ENCODE data around the gene DIO2. TPM values are rescaled to one million over a fixed set of nuclear protein-coding genes. Genes with fewer than 3 reads are reported as not detected.

The DIO2 gene
- under 1 TPM; 0.46 to 0.79 (median 0.64) TPM for polyA plus RNA-seq (ENCODE audit: insufficient read length in 4 of 4)

DNA sequence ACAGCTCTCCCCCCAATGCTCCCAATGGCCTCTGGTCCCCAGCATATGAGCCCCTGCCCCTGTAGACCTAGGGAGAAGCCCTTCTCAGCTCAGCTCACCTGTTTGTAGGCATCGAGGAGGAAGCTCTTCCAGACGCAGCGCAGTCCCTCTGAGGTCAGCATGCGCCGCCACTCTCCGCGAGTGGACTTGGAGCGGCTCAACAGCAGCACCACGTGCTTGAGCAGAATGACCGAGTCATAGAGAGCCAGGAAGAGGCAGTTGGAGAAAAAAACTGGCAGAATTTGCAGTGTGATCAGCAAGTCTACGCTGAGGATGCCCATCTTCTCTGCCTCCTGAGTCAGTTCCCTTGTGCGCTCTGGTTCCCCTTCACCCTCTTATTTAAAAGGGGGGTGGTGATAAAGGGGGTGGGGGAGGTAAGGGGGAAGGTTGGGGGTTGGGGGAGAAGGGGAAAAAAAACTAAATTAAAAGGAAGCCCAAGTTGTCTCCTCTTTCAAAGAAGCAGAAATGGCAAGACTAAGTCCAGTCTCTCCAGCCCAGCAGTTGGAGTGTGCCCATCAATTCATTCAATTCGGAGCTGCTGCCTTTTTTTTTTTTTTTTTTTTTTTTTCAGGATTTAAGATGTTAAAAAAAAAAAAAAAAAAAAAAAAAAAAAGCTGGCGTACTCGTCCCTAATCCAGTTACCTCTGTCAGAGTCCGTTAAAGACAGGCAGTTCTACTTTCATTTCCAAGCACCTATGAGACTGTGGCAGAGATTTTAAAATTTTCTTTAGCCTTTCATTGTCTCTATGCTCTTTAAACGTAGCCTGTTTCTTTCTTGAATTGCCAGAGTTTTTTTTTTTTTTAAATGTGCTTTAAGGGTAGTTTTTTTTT lies at the start of gene DIO2:
Gene DIO2 (minus strand): TSS at position 352 of the 870 bp plus-strand sequence. CDS start 32 bp downstream, at position 320.
- no peak for DNase-seq (ENCODE audit: low read depth in 4 of 4, low spot score in 2 of 4)

DNA sequence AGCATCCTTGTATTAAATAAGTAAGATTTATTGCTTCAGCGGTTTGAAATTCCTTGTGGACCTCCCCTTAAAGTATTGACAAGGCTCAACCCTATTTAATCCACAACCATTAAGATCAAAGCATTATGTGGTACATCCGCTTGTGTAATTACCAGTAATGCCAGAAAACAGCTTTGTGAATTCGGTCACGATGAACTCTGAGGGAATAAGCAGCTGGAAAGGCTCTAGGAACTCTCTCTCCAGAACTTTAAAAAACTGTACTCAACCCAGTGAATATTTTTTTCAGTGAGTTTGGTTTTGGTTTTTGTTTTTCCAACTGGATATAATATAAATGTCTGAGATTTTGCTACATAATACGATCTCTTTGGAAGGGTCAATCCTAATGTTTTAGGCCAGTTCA lies 49.3 kb upstream of the DIO2 start:
- DNase-seq (ENCODE audit: low read depth in 4 of 4, low spot score in 2 of 4), result peak; percentile 9 to 21 (median 15)

DNA sequence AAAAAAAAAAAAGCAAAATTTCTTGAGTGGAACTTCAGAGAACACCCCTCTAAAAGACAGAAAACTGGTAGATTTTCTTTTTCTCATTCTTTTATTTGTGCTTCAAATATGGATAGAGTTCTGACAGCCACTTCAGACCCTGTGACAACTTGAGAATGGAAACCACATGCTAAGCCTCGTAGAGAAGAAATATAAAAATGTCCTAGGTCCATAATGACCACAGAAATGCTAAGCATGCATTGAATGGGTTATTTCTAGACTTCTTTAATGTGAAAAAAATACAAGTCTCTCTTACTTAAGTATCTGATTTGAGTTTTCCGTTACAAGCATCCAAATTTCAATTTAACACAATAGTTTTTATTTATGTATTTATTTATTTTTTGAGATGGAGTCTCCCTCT lies 28.3 kb upstream of the DIO2 start:
- DNase-seq (ENCODE audit: low read depth in 4 of 4, low spot score in 2 of 4), result no peak

DNA sequence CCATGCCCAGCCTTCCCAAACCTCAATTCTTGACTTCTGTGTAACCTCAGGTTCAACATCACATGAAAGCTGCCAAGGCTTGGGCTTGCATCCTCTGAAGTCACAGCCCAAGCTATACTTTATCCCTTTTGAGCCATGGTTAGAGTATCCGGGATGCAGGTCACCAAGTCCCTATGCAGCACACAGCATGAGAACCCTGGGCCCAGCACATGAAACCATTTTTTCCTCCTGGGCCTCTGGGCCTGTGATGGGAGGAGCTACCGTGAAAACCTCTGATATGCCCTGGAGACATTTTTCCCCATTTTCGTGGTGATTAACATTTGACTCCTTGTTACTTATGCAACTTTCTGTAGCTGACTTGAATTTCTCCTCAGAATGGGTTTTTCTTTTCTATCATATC lies 25.8 kb upstream of the DIO2 start:
- DNase-seq (ENCODE audit: low read depth in 4 of 4, low spot score in 2 of 4), result no peak

DNA sequence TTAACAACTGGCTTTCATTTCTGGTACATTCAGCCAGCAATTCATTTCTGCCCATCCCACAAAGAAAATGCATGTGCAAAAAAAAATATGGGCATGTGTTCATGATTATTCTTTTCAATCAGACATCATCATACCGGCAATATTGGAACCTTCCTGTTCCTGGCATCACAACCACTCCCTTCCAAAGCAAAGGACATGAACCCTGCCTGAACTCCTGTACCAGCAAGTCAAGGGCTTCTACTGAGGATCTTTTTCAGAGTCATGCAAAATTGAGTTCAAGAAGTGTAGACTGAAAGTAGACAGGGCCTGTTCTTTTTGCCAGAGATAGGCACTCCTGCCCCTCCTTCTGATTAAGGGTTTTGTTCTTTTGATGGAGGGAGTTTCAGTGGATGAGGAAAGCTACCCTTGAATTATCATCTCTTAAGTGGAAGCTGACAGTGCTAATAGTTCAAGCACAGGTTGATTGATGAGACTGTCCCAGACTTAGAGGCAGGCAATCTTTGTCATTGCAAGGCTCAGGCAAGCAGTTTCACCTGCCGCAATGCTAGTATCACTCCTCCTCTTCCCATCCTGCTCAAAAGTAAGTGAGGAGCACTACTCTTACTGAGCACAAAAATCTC lies 22.3 kb upstream of the DIO2 start:
- DNase-seq (ENCODE audit: low read depth in 4 of 4, low spot score in 2 of 4), result no peak

DNA sequence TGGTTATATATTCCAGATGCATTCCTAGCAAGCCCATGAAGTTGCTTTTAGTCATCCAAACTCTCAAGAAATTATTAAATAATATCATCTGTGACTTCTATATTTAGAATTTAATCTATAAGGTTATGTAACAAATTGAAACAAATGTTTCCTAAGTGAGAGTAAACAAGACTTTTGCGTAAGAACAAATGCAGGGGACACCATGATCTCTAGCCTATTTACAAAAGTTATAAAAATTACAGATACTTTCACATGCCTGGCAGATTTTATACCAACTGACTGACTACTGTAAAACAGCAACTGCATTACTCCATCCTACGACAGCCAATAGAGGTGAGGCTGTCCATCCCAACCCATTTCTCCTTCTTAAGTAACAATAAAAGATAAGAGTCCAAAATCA lies 20.4 kb upstream of the DIO2 start:
- no peak for DNase-seq (ENCODE audit: low read depth in 4 of 4, low spot score in 2 of 4)

DNA sequence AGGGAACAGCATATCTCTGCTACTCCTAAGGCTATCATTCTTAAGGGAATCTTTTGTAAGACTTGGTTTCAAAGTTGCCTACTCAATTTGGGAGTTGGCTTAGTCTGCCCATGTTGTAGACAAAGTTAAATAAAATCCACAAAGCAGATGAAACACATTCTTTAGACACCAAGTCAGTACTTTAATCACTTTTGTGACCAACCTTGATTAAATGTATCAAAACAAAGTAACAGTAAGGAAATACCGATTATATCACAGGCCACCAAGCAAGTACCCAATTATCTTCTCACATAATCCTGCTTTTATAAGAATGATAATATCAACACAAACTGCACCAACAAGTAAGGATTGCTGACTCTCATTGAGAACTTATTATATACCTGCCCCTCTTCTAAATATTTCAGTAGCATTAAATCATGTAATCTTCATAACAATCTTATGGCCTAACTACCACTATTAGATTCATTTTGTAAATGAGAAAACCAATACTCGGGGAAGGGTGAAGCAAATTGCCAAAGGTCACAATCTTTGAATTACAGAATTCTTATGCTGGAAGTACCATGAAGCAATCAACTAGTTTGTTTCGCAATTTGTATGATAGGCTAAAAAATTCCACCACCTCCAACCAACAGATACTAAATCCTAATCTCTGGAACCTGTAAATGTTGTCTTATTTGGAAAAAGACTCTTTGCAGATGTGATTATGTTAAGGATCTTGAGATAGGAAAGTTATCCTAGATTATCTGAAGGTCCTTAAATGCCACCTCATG lies 12.6 kb upstream of the DIO2 start:
- no peak for DNase-seq (ENCODE audit: low read depth in 4 of 4, low spot score in 2 of 4)

DNA sequence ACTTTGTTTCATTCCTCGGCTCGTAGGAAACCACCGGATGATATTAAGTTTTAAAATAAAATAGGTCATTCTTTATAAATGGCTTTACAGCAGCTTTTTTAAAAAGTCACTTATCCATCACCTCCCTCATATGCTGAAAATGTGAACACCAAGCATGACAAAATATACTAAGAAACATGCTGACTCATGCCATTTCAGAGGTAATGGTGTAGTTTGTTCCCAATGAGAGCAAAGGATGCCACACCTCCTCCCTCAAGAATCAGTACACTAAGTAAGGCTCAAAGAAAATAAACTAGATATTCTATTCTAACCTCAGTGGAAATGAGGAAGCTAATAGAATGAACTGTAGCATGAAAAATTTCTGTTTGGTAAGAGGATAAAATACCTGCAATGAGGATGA lies 5.5 kb upstream of the DIO2 start:
- DNase-seq (ENCODE audit: low read depth in 4 of 4, low spot score in 2 of 4), result no peak

DNA sequence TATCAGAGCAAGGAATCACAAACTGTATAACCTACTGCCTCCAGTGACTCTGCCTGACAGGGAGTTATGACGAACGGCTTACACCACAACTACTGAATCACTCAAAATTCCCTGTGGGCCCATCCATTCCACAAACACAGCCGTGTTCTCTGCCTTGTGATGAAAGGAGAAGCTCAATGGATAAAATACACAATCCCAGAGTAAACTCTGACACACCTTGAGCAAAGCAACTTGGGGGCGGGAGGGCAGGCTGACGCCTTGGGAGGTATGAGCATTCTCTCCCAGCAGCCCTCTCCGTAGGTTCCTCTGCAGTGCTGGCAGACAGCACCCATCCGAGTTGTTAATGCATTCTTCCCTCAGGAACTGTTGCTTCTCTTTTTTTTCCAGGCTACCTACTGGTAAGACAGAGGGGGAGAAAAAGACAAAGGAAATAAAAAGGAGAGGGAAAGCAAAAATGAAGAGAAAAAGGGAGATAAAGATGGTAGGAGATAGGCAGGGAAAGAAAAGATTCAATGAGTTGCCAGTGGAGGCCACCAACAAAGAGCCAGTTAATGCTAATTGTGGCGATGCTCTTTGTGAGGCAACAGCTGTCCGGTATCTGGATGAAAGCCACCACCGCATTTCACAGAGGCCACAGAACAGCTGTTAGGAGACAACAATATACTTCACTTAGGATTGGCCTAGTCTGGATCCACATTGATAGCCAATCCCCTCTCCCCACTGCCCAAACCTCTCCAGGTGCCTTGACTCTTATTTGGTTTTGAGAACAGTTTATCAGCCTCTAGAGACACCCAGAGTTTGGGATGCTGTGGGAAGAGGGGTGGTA lies 4.7 kb upstream of the DIO2 start:
- DNase-seq (ENCODE audit: low read depth in 4 of 4, low spot score in 2 of 4), result peak in 2 of 4 donors; percentile 10 to 11

DNA sequence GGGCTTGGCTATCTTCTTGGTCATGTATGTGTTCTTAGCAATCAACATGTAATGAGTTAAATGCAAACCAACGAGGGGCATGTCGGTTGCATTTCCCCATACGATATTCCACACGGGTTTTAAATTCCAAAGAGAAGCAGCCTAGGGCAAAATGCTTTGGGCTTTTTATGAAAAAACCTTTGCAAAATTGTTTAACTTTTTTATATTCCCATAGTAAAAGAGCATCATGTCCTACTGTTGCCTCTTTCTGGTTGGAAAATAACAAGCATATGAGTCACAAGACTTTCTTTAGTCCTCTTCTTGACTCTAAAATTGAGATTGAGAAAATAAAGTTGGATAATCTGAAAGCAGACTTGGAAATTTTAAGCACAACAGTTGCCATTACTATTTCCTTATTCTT lies 3.8 kb upstream of the DIO2 start:
- no peak for DNase-seq (ENCODE audit: low read depth in 4 of 4, low spot score in 2 of 4)

DNA sequence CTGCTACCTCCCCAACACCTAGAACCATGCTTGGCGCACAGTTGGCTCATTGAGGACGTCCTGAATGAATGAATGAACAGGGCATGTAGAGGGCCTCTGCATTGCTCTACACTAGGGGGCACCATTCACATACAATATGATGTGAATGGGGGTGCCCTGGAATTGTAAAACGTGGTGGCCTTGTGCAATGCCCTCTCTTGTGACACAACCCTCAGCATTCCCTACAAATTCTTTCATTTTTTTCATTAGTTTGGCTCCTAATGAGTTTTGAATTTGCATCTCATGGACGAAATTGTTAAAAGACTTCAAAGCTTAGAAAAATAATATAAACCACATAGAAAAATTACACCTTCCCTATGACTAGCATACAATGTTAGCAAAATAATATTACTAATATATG lies 2.3 kb upstream of the DIO2 start:
- no peak for DNase-seq (ENCODE audit: low read depth in 4 of 4, low spot score in 2 of 4)

DNA sequence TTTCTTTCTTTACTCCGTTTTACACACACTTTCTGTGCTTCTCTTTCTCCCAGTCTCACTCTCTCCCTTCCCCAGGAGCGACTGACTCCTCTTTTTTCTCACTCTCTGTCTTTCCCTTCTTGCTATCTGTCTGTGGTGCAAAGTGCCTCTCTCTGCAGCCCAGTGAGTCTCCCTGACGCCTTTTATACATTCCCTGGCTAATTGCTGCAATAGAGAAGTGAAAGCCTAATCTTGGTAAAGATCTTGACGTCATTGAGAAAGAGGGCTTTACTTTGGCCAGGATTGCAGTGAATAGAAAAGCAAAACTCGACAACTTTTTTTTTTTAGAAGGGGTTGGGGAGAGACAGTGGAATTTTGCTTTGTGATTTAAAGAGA lies 706 bp upstream of the DIO2 start:
- DNase-seq (ENCODE audit: low read depth in 4 of 4, low spot score in 2 of 4), result peak in 2 of 4 donors; percentile 13 to 16

DNA sequence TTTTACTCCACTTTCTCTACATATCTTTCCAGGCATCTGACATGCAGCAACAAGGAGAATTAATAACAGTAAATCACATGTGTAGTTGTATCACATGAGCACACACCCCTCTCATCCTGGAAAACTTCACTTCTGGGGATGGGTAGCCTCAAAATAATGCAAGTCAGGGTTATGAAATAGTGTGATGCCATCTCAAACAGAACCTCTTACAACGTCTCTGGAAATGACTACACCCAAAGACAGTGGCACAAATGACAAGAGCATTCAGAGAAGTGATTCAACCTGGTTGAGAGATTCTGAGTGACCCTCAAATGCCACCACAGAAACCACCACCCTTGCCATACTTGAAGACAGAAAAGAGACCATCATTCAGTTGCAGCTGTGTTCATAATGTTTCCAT lies 2.8 kb downstream of the DIO2 start:
- DNase-seq (ENCODE audit: low read depth in 4 of 4, low spot score in 2 of 4), result no peak

DNA sequence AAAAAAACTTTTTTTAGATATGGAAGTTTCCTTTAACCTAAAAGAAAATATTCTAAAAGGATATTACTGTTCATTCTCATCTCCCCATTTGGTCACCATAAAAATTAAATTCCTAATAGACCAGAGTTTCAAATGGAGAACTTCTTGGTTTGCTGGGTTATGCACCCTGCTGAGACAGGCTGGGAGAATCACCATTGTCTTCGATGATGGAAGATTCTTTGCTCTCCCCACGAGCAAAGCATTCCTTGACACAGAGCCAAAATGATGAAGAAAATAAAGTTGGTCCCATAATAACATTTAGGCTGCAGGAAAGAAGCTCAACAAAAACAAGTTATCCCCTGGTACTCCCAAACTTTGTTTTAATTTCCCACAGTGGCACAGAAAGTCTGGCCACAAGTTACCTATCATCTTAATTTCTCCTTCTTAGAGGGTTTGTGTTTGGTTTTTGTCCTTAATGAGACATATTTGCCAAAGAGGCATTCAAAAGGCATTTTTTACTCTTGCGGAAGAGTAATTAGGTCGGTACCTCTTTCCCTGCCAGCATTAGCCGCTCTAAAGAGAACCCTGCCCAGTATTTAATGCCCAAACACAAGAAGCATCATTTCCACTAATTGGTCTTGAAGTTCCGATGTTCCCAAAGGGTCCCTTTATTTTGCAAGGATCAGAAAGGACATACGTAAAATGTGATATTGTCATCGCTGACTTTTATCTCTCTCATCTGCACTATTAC lies 4.8 kb downstream of the DIO2 start:
- no peak for DNase-seq (ENCODE audit: low read depth in 4 of 4, low spot score in 2 of 4)

DNA sequence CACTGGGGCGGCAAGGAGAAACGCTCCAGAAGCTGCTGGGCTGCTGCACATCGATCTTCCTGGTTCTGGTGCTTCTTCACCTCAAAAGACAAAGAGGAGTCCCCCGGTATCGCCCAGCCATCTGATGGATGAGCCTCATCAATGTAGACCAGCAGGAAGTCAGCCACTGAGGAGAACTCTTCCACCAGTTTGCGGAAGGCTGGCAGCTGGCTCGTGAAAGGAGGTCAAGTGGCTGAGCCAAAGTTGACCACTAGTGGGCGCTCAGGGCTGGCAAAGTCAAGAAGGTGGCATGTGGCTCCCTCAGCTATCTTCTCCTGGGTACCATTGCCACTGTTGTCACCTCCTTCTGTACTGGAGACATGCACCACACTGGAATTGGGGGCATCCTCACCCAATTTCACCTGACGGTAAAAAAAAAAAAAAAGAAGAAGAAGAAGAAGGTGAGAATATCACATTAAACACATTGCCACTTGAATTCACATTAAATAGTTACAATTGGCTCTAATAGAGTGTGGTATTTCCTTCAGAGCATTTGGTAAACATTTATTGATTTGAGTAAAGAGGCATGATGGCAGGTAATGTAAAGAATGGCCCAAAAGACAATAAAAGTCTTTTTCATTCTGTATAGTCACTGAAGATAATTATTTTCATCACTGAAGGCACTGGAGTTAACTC lies 8.3 kb downstream of the DIO2 start:
- no peak for DNase-seq (ENCODE audit: low read depth in 4 of 4, low spot score in 2 of 4)

DNA sequence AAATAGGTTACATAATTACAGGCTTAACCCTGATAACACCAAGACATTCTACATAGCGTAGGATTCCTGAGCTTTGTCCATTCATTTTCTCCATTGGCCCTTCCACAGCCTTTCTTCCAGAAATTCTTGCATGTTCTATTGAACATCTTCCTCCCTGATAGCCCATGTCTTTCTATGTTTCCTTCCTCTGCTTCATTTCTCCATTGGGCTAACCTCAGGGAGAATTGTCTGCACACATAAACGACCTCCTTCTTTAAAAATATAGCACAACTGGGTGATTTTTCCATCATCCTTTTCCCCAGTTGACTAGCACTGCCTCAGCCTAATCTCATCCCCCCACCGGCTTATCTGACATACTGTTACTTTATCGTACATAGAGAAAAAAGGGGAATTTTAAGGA lies 11.2 kb downstream of the DIO2 start:
- DNase-seq (ENCODE audit: low read depth in 4 of 4, low spot score in 2 of 4), result no peak

DNA sequence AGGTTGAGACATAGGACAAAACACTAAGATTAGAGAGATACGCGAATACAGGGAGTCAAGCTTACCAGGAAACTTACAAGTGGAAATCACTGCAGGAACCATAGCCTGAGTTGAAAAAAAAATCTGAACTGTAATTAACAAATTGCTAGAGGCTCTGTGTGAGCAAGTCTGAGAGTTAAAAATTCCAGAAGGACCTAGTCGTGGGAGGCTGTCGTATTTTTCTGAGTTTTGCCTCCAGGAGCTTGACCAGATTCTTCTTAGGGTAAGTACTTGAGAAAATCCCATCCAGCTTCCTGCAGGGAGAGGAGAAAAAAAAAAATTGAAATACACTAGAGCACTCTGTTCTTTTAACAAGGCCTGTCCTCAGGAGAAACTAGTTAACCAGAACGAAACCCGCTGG lies 22.7 kb downstream of the DIO2 start:
- no peak for DNase-seq (ENCODE audit: low read depth in 4 of 4, low spot score in 2 of 4)

DNA sequence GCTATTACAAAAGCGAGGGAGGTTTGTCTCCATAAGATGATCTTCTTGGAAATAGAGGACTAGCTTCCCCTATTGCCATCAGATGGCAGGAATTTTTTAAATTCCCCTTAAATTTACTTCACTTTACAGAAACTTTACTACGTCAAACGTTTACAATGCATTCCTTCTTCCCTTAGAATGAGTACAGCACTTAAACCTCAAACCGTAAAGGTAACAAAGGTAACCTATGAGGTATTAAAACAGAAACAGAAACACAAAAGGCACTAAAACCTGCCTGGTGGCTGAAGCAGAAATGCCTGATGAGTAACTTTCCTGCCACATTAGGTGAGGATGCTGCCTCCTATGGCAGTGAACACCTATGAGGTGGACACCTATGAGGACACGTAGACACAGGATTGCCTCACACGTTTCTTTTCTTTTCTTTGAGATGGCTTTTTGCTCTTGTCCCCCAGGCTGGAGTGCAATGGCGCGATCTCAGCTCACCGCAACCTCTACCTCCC lies 25.0 kb downstream of the DIO2 start:
- DNase-seq (ENCODE audit: low read depth in 4 of 4, low spot score in 2 of 4), result no peak

DNA sequence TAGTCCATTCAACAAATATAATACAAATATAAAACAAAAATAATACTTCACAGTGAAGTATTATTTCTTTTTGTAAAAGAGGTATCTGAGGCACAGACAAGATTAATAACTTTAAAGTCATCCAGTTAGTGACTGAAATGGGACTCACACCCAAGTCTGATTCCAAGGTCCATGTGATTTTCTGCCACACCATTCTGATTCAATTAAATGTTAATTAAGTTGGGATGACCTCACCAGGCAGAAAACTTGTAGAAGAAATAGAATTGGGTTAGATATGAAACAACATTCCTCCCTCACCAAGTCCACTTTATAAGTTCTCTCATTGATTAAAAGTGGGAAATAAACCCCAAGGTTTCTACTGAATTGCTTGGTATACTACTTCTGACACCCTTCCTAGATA lies 34.4 kb downstream of the DIO2 start:
- DNase-seq (ENCODE audit: low read depth in 4 of 4, low spot score in 2 of 4), result no peak

All from left renal cortex interstitium (tissue), 4 donors.